IPS DF 6.9 (cell line): ENCODE results near the gene C3orf20.

ENCODE experiments used
- DNase-seq: peaks from one replicate; pipeline ENCODE4 v3.0.0-alpha.2; 2013; ENCODE audit warnings: low read depth, low spot score
- H3K27ac ChIP-seq: one replicate; pipeline ENCODE4 v1.5.1; 2013; ENCODE audit warnings: low read length, control low read depth
- H3K27me3 ChIP-seq: 2 replicates; pipeline ENCODE4 v1.6.1; 2013; ENCODE audit warnings: mild to moderate bottlenecking, low read length; ENCODE audit not compliant: control insufficient read depth, insufficient read depth
- H3K36me3 ChIP-seq: 2 replicates; pipeline ENCODE4 v1.6.1; 2013; ENCODE audit warnings: low read length; ENCODE audit not compliant: control insufficient read depth, insufficient read depth
- H3K4me1 ChIP-seq: 2 replicates; pipeline ENCODE4 v1.6.1; 2013; ENCODE audit warnings: low read length; ENCODE audit not compliant: control insufficient read depth, insufficient read depth
- H3K4me3 ChIP-seq: 2 replicates; pipeline ENCODE4 v1.5.1; 2013; ENCODE audit warnings: mild to moderate bottlenecking, low read length
- H3K9me3 ChIP-seq: 2 replicates; pipeline ENCODE4 v1.6.1; 2013; ENCODE audit warnings: low read length, inconsistent platforms; ENCODE audit not compliant: control insufficient read depth, insufficient read depth
- WGBS: extraction: QIAGEN DNeasy Blood & Tissue Kit; methylation state at CpG from one replicate; pipeline ENCODE4 v1.1.7; 2013; ENCODE audit warnings: mixed read lengths, missing lambda C conversion rate; ENCODE audit not compliant: insufficient read length, insufficient coverage; 5-methylcytosine and 5-hydroxymethylcytosine counted together

The C3orf20 gene

DNA sequence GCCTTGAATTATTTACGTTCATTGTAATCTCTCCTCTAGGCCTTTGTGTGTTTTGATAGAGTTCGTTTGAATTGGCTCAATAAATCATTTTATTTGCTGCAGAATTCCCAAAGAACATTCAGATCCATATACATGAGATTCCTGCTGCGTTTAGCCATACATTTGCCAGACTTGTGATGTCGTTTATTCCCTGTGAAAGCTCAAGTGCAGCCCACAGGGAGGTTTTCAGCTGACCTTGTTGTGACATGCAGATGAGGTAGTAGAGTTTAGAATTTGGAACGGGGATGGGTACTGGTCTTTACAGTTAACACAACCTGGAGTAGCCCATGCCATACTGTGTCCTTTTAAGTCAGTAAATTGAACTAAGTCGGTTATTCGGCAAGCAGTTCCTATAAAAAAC lies at the start of gene C3orf20:
C3orf20 (plus strand) TSS at position 301 of the 400 bp plus-strand sequence. CDS start 7,573 bp downstream, outside the sequence.
- no CpG with 5 or more reads among the region's 7 CpGs for WGBS
- DNase-seq, result no peak
- peaks cover 11% of the 10 kb centered on the region; the same call in 1 of the 2 replicates for H3K36me3 ChIP-seq
- no peaks in the 10 kb centered on the region for H3K27me3 ChIP-seq
- no peak within 1 kb of the TSS for H3K4me3 ChIP-seq
- H3K4me1 ChIP-seq, result no peaks in the 10 kb centered on the region
- no peak within 1 kb of the TSS for H3K27ac ChIP-seq
- H3K9me3 ChIP-seq, result no peaks in the 10 kb centered on the region

DNA sequence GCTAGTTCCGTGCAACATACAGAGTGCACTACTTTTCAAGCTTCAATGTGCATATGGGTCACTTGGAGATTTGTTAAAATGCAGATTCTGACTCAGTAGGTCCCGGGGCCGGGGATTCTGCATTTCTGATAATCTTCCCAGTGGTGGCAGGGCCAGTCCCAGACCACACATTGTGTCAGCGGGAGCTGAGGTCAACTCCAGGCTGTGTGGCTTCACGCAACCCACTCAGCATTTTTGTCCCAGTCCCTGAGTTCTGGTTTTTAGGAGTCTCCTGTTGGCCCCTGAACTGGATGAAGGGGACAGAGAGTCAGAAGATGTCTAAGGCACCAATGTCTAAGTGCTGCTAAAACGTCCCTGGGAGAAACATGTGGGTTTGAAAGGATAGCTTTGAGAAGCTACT lies 49.5 kb upstream of the C3orf20 start:
- Histone ChIP-seq H3K4me3 (no peak overlapping the region), H3K9me3 (no peaks in the 10 kb centered on the region), H3K36me3 (no peaks in the 10 kb centered on the region), H3K27ac (no peak overlapping the region), H3K27me3 (no peaks in the 10 kb centered on the region), H3K4me1 (peaks cover 2% of the 10 kb centered on the region)
- no CpG with 5 or more reads among the region's 6 CpGs for WGBS
- DNase-seq, result no peak

GRCh38 chr3:14627815-14628214 lies 47.1 kb upstream of the C3orf20 start:
- Histone ChIP-seq H3K27me3 (no peaks in the 10 kb centered on the region), H3K36me3 (no peaks in the 10 kb centered on the region), H3K4me3 (no peak overlapping the region), H3K9me3 (no peaks in the 10 kb centered on the region), H3K4me1 (peaks cover 2% of the 10 kb centered on the region), H3K27ac (no peak overlapping the region)
- DNase-seq, result no peak
- no CpG with 5 or more reads among the region's 6 CpGs for WGBS

GRCh38 chr3:14628406-14628805 lies 46.5 kb upstream of the C3orf20 start:
- Histone ChIP-seq H3K4me1 (peaks cover 2% of the 10 kb centered on the region), H3K27me3 (no peaks in the 10 kb centered on the region), H3K9me3 (no peaks in the 10 kb centered on the region), H3K27ac (no peak overlapping the region), H3K4me3 (no peak overlapping the region), H3K36me3 (no peaks in the 10 kb centered on the region)
- no peak for DNase-seq
- no CpG with 5 or more reads among the region's 4 CpGs for WGBS

- no peaks in the 10 kb centered on the region for H3K36me3 ChIP-seq
- no CpG with 5 or more reads among the region's 9 CpGs for WGBS
- H3K4me1 ChIP-seq, result peaks cover under 1% of the 10 kb centered on the region
- H3K27me3 ChIP-seq, result no peaks in the 10 kb centered on the region
- no peak overlapping the region for H3K4me3 ChIP-seq
- H3K9me3 ChIP-seq, result no peaks in the 10 kb centered on the region
- H3K27ac ChIP-seq, result no peak overlapping the region
- no peak for DNase-seq
Measured at GRCh38 chr3:14630404-14631100, 44.4 kb upstream of the C3orf20 start.

GRCh38 chr3:14631101-14631497 lies 43.8 kb upstream of the C3orf20 start:
- WGBS, result no CpG with 5 or more reads among the region's 5 CpGs
- no peak overlapping the region for H3K27ac ChIP-seq
- no peaks in the 10 kb centered on the region for H3K4me1 ChIP-seq
- no peaks in the 10 kb centered on the region for H3K36me3 ChIP-seq
- H3K4me3 ChIP-seq, result no peak overlapping the region
- no peaks in the 10 kb centered on the region for H3K9me3 ChIP-seq
- H3K27me3 ChIP-seq, result no peaks in the 10 kb centered on the region
- DNase-seq, result no peak

DNA sequence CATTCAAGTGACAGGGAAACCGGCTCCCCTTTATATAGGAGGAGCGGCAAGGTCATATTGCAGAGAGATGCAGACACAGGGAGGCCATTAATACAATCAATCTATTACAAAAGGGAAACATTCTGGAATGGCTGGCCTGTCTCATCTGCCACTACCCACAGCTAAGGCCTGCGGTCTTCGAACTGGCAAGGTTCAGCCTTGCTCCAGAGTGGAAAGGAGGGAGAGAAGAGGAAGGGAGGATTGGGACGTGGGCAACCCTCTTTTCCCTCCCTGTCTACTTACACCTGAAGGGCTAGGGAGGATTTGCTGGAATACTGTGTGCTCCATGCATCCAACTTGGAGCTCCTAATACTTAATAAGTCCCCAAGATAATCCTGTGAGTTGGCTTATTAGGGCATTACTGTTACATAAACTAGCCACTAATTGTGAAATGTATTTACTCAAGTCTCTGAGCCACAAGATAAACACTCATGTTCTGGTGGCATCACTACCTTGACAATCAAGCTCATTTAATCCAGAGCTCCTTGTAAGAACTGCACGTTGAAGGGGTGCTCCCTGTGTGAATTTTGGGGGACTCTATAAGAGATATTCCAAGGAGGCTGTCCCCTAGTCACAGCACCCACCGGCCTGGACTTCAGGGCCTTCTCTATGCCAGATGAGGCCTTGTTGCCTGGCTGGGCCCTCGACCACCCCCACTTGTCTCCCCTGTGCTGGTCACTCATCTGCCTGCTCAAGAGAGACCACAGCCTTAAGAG lies 43.1 kb upstream of the C3orf20 start:
- no peaks in the 10 kb centered on the region for H3K36me3 ChIP-seq
- DNase-seq, result no peak
- no peaks in the 10 kb centered on the region for H3K27me3 ChIP-seq
- no peaks in the 10 kb centered on the region for H3K9me3 ChIP-seq
- H3K27ac ChIP-seq, result no peak overlapping the region
- H3K4me1 ChIP-seq, result no peaks in the 10 kb centered on the region
- H3K4me3 ChIP-seq, result no peak overlapping the region
- WGBS, result no CpG with 5 or more reads among the region's 8 CpGs

DNA sequence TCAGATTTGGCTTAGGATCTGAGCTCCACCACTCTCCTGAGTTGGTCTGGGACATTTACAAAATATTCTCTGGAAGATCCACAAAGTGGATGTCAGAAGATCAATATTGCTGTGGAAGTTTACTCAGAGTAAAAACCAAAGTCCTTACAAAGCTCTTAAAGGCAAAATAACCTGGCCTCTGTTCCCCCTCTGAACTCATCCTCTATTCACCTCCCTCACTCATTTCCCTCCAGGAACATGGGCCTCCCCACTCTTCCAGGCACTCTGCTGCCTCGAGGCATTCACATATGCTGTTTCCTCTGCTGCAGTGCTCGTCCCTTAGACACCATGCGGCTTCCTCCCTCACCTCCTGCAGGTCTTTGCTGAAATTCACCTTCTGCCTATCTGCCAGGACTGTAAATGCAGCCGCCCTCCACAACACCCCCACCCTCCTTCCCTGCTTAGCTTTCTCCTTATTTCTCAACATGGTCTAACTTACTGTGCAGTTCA lies 42.5 kb upstream of the C3orf20 start:
- no peaks in the 10 kb centered on the region for H3K9me3 ChIP-seq
- H3K36me3 ChIP-seq, result no peaks in the 10 kb centered on the region
- H3K4me3 ChIP-seq, result no peak overlapping the region
- H3K27me3 ChIP-seq, result no peaks in the 10 kb centered on the region
- no CpG with 5 or more reads among the region's 4 CpGs for WGBS
- no peaks in the 10 kb centered on the region for H3K4me1 ChIP-seq
- DNase-seq, result no peak
- H3K27ac ChIP-seq, result no peak overlapping the region

GRCh38 chr3:14633417-14633816 lies 41.5 kb upstream of the C3orf20 start:
- H3K27ac ChIP-seq, result no peak overlapping the region
- no CpG with 5 or more reads among the region's 6 CpGs for WGBS
- DNase-seq, result no peak
- H3K36me3 ChIP-seq, result no peaks in the 10 kb centered on the region
- no peaks in the 10 kb centered on the region for H3K4me1 ChIP-seq
- H3K9me3 ChIP-seq, result no peaks in the 10 kb centered on the region
- no peaks in the 10 kb centered on the region for H3K27me3 ChIP-seq
- H3K4me3 ChIP-seq, result no peak overlapping the region

- Histone ChIP-seq H3K4me3 (no peak overlapping the region), H3K4me1 (no peaks in the 10 kb centered on the region), H3K9me3 (no peaks in the 10 kb centered on the region), H3K27me3 (no peaks in the 10 kb centered on the region), H3K27ac (no peak overlapping the region), H3K36me3 (no peaks in the 10 kb centered on the region)
- WGBS, result no CpG with 5 or more reads among the region's 8 CpGs
- DNase-seq, result no peak
Measured at GRCh38 chr3:14633819-14634424, 41.0 kb upstream of the C3orf20 start.
